ENCODE results near the gene FIBP. TPM values are rescaled to one million over a fixed set of nuclear protein-coding genes. Genes with fewer than 3 reads are reported as not detected.

FIBP gene
- total and polyA plus RNA-seq, 2 of the 8 experiments (the other 6 are each of a cell fraction or from before 2014, with no cell fraction given): 74.3 to 173 TPM

- no peak for TF ChIP-seq CHD7 (IDR thresholded peaks at IDR 0.05; ENCODE audit: insufficient replicate concordance, low read length)
- TF ChIP-seq, protein P1, sequence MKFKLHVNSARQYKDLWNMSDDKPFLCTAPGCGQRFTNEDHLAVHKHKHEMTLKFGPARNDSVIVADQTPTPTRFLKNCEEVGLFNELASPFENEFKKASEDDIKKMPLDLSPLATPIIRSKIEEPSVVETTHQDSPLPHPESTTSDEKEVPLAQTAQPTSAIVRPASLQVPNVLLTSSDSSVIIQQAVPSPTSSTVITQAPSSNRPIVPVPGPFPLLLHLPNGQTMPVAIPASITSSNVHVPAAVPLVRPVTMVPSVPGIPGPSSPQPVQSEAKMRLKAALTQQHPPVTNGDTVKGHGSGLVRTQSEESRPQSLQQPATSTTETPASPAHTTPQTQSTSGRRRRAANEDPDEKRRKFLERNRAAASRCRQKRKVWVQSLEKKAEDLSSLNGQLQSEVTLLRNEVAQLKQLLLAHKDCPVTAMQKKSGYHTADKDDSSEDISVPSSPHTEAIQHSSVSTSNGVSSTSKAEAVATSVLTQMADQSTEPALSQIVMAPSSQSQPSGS (IDR thresholded peaks at IDR 0.05; ENCODE audit: low read length): no peak
- no peak for TF ChIP-seq ZNF274 (IDR thresholded peaks at IDR 0.05; ENCODE audit: borderline replicate concordance, extremely low read depth, low read length)
- TF ChIP-seq EGR1 (IDR thresholded peaks at IDR 0.05; ENCODE audit: borderline replicate concordance, low read depth, low read length): no peak
- TF ChIP-seq TBP (IDR thresholded peaks at IDR 0.05; ENCODE audit: low read depth, low read length): no peak
Observed at GRCh38 chr11:65937766-65938165, 49.5 kb upstream of the FIBP start (continued).
